PC-3 (cell line): ENCODE data around the gene ATP1B3. TPM values are rescaled to one million over a fixed set of nuclear protein-coding genes. Genes with fewer than 3 reads are reported as not detected.

Source experiments
- ATAC-seq: fragments of 200-7000 bp; cut with Tn5 transposase; 2 replicates; pipeline ENCODE4 v1.9.1; 2020; ENCODE audit warnings: mild to moderate bottlenecking, moderate library complexity
- BruUV-seq: library from RNA; stranded (reverse); fragments of 400-500 nt; replicated peaks from 2 replicates; lab custom pipeline; 2021; lab: Mats Ljungman, UMichigan
- CTCF ChIA-PET: fragments of 300-600 bp; sonication (Branson Sonifier 250); formaldehyde crosslinking; loops from one replicate; lab custom pipeline; 2022; ENCODE audit warnings: antibody characterized with exemption; lab: Charles Lee
- POLR2A ChIA-PET: fragments of 300-600 bp; sonication (Branson Sonifier 250); formaldehyde crosslinking; loops from one replicate; lab custom pipeline; 2022; ENCODE audit warnings: antibody characterized with exemption; ENCODE audit not compliant: unreplicated experiment; lab: Charles Lee
- DNase-seq: peaks from one replicate; pipeline ENCODE4 v3.0.0-alpha.2; 2015
- H2AFZ ChIP-seq: fragments of 300-600 bp; sonication (generic); 2 replicates; pipeline ENCODE4 v1.6.0; 2016; ENCODE audit warnings: antibody characterized with exemption, low read length
- H3F3A ChIP-seq: fragments of 300-600 bp; sonication (generic); one replicate; pipeline ENCODE4 v1.6.0; 2017; ENCODE audit warnings: antibody characterized with exemption, low read length, control low read depth, mild to moderate bottlenecking; ENCODE audit not compliant: unreplicated experiment
- H3K27ac ChIP-seq: fragments of 300-600 bp; sonication (generic); 2 replicates; pipeline ENCODE4 v1.5.1; 2016; ENCODE audit warnings: mild to moderate bottlenecking, low read length
- H3K27me3 ChIP-seq: fragments of 300-600 bp; sonication (generic); 2 replicates; pipeline ENCODE4 v1.6.1; 2016; ENCODE audit warnings: low read length, mixed read lengths
- H3K36me3 ChIP-seq: fragments of 300-600 bp; sonication (generic); 2 replicates; pipeline ENCODE4 v1.6.1; 2016; ENCODE audit warnings: low read depth, mixed run types, low read length, mixed read lengths
- H3K4me1 ChIP-seq: fragments of 300-600 bp; sonication (generic); 2 replicates; pipeline ENCODE4 v1.5.1; 2016; ENCODE audit warnings: low read length; ENCODE audit not compliant: insufficient read depth
- H3K4me2 ChIP-seq: fragments of 300-600 bp; sonication (generic); 2 replicates; pipeline ENCODE4 v1.6.0; 2016; ENCODE audit warnings: low read length
- H3K4me3 ChIP-seq: fragments of 300-600 bp; sonication (generic); 2 replicates; pipeline ENCODE4 v1.5.1; 2016; ENCODE audit warnings: mild to moderate bottlenecking, low read length, mixed read lengths
- H3K79me2 ChIP-seq: fragments of 300-600 bp; sonication (generic); 2 replicates; pipeline ENCODE4 v1.6.1; 2017; ENCODE audit warnings: low read length, mixed read lengths
- H3K9ac ChIP-seq: fragments of 300-600 bp; sonication (generic); 2 replicates; pipeline ENCODE4 v1.6.0; 2016; ENCODE audit warnings: mild to moderate bottlenecking, low read length
- H3K9me2 ChIP-seq: fragments of 300-600 bp; sonication (generic); replicated peaks from 2 replicates; pipeline ENCODE4 v1.6.1; 2016; ENCODE audit warnings: mixed run types, low read length, mixed read lengths
- H3K9me3 ChIP-seq: fragments of 300-600 bp; sonication (generic); 2 replicates; pipeline ENCODE4 v1.6.1; 2016; ENCODE audit warnings: low read length, mixed read lengths
- H4K20me1 ChIP-seq: fragments of 300-600 bp; sonication (generic); 2 replicates; pipeline ENCODE4 v1.6.1; 2016; ENCODE audit warnings: low read length, mixed read lengths
- EZH2 ChIP-seq: fragments of 300-600 bp; sonication (generic); IDR thresholded peaks from one replicate; pipeline ENCODE4 v1.6.1; 2017; ENCODE audit warnings: antibody characterized with exemption, mild to moderate bottlenecking, low read length; ENCODE audit not compliant: unreplicated experiment
- EZH2phosphoT487 ChIP-seq: fragments of 300-600 bp; sonication (generic); IDR thresholded peaks from 2 replicates; pipeline ENCODE4 v1.6.1; 2018; ENCODE audit warnings: mild to moderate bottlenecking, antibody characterized with exemption, low read length, borderline replicate concordance
- intact Hi-C: fragments of 100-400 bp; cut with micrococcal nuclease; formaldehyde crosslinking; loops from 2 replicates; pipeline ENCODE4 v1.9.0; 2023
- total RNA-seq: library from RNA; depleted of rRNA; stranded (reverse); fragments of >200 nt; gene quantifications from 2 replicates; pipeline ENCODE4 v1.2.3, GENCODE V29; 2014
- TF ChIP-seq, protein P1 (sequence below): fragments of 300-600 bp; sonication (generic); conservative IDR thresholded peaks from 2 replicates; pipeline ENCODE4 v1.5.1; 2017; ENCODE audit warnings: antibody characterized with exemption, low read depth, mild to moderate bottlenecking, low read length

Gene ATP1B3
- total RNA-seq, 1 experiment from 2014 or later, result 20.6 TPM

DNA sequence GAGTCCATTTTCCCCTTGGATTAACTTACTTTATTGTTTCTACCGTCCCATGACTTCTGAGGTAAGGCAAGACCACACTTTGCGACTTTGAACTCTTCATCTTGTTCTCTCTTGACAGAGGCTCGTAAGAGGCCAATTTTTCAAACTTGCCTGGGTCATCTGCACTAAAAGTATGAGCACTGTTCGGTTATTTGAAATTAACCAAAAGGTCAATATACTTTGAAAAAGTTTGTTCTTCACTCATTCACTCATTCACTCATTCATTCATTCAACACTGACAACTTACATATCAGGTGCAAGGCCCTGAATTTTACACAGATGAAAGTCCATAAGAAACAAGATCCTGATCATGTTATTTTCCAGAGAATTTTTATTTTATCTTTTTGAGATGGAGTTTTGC lies 57.9 kb downstream of the ATP1B3 start:
- H3K4me2 ChIP-seq, result no peak overlapping the region
- CTCF ChIA-PET, result no interaction called here
- intact Hi-C loops, result no loop called here
- no peaks in the 10 kb centered on the region for H3K9me2 ChIP-seq
- ATAC-seq (no peak), DNase-seq (no peak)
- H2AFZ ChIP-seq, result no peak overlapping the region
- no peak overlapping the region for H3K27ac ChIP-seq
- no peaks in the 10 kb centered on the region for H3K79me2 ChIP-seq
- TF ChIP-seq EZH2, result no peak
- no peak for TF ChIP-seq EZH2phosphoT487
- TF ChIP-seq, protein P1, sequence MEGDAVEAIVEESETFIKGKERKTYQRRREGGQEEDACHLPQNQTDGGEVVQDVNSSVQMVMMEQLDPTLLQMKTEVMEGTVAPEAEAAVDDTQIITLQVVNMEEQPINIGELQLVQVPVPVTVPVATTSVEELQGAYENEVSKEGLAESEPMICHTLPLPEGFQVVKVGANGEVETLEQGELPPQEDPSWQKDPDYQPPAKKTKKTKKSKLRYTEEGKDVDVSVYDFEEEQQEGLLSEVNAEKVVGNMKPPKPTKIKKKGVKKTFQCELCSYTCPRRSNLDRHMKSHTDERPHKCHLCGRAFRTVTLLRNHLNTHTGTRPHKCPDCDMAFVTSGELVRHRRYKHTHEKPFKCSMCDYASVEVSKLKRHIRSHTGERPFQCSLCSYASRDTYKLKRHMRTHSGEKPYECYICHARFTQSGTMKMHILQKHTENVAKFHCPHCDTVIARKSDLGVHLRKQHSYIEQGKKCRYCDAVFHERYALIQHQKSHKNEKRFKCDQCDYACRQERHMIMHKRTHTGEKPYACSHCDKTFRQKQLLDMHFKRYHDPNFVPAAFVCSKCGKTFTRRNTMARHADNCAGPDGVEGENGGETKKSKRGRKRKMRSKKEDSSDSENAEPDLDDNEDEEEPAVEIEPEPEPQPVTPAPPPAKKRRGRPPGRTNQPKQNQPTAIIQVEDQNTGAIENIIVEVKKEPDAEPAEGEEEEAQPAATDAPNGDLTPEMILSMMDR, result no peak
- H4K20me1 ChIP-seq, result no peaks in the 10 kb centered on the region
- H3K27me3 ChIP-seq, result no peaks in the 10 kb centered on the region
- POLR2A ChIA-PET, result no interaction called here
- BruUV-seq, result no TSS peak
- no peaks in the 10 kb centered on the region for H3K9me3 ChIP-seq
- no peaks in the 10 kb centered on the region for H3K36me3 ChIP-seq
- H3K4me3 ChIP-seq, result no peak overlapping the region
- no peaks in the 10 kb centered on the region for H3F3A ChIP-seq
- H3K4me1 ChIP-seq, result peaks cover 4% of the 10 kb centered on the region; the same call in 1 of the 2 replicates
- H3K9ac ChIP-seq, result no peak overlapping the region

DNA sequence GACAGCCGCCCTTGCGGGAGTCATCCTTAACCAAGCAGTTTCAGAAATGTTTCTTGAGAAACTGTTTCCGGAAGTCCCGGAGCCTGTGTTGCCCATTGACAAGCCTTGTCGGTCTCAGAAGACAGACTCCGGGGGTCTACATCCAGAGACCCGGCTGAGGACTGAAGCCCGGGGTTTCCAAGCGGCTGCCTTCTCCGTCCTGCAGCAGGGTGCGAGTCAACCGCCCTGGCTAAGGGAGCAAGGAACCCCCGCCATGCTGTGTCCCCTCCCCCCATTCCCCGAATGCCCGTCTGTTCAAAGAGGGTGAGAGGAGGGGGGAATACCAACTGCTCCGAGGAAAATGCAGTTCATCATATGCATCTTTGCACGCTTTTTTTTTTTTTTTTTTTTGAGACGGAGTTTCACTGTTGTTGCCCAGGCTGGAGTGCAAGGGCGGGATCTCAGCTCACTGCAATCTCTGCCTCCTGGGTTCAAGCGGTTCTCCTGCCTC lies 61.6 kb downstream of the ATP1B3 start:
- H3K79me2 ChIP-seq, result no peaks in the 10 kb centered on the region
- POLR2A ChIA-PET, result interaction anchor here (0.6 kb wide), 1 partner anchor 304 kb away, joined by 3 read pairs; no protein-coding TSS in a partner anchor

DNA sequence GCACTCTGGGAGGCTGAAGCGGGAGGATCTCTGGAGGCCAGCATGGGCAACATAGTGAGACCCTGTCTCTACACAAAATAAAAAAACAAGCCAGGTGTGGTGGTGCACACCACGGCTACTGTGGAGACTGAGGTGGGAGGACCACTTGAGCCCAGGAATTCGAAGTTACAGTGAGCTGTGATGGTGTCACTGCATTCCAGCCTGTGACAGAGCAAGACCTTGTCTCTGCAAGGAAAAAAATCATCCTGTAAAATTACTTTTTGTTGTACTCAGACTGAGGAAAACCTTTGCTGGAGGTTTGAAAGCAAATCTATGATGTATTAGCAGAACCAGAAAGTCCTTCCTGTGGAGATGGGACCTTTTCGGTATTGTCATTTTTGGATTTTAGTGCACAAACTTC lies 63.3 kb downstream of the ATP1B3 start:
- ChIA-PET POLR2A (interaction anchor here (0.6 kb wide), 1 partner anchor 448 kb away, joined by 29 read pairs; no protein-coding TSS in a partner anchor), CTCF (no interaction called here)
- no peaks in the 10 kb centered on the region for H3K36me3 ChIP-seq
- intact Hi-C loops, result loop anchor here (10.0 kb wide), 1 partner anchor 55 kb away; no protein-coding TSS in a partner anchor
- peak; percentile 11 for ATAC-seq
- no peak overlapping the region for H2AFZ ChIP-seq
- no peak for TF ChIP-seq EZH2phosphoT487
- no peak for TF ChIP-seq EZH2
- TF ChIP-seq, protein P1, result no peak
- BruUV-seq, result no TSS peak
- peaks cover 22% of the 10 kb centered on the region for H3K4me1 ChIP-seq
- no peaks in the 10 kb centered on the region for H3K27me3 ChIP-seq
- no peak overlapping the region; the same call in 1 of the 2 replicates for H3K4me3 ChIP-seq
- H3K9ac ChIP-seq, result no peak overlapping the region
- H4K20me1 ChIP-seq, result no peaks in the 10 kb centered on the region
- H3K79me2 ChIP-seq, result no peaks in the 10 kb centered on the region
- no peaks in the 10 kb centered on the region for H3K9me2 ChIP-seq
- peak overlapping the region; percentile 66 for H3K4me2 ChIP-seq
- no peaks in the 10 kb centered on the region for H3K9me3 ChIP-seq
- peak overlapping the region; percentile 60 for H3K27ac ChIP-seq
- no peak for DNase-seq
- no peaks in the 10 kb centered on the region for H3F3A ChIP-seq

More for the DNA sequence above, 61.6 kb downstream of the ATP1B3 start:
- Histone ChIP-seq H4K20me1 (no peaks in the 10 kb centered on the region), H3K9ac (no peak overlapping the region), H3K4me3 (no peak overlapping the region), H2AFZ (no peak overlapping the region), H3F3A (no peaks in the 10 kb centered on the region), H3K9me3 (no peaks in the 10 kb centered on the region), H3K4me2 (no peak overlapping the region), H3K9me2 (no peaks in the 10 kb centered on the region), H3K4me1 (peaks cover 22% of the 10 kb centered on the region), H3K27me3 (no peaks in the 10 kb centered on the region), H3K36me3 (no peaks in the 10 kb centered on the region), H3K27ac (no peak overlapping the region)
- TF ChIP-seq EZH2 (no peak), EZH2phosphoT487 (no peak)
- TF ChIP-seq, protein P1, result no peak
- DNase-seq (no peak), ATAC-seq (no peak)
- BruUV-seq, result no TSS peak
- intact Hi-C loops, result no loop called here
- CTCF ChIA-PET, result no interaction called here
